Neural progenitor cell (in vitro differentiated cells): Measurements from ENCODE around the gene MICAL2.

Experiments
- EZH2phosphoT487 ChIP-seq: fragments of 200-600 bp; sonication (generic); IDR thresholded peaks from 2 replicates; pipeline ENCODE4 v1.6.1; 2017; ENCODE audit warnings: antibody characterized with exemption
- TF ChIP-seq, protein P1 (sequence below): fragments of 200-600 bp; sonication (generic); IDR thresholded peaks from 2 replicates; pipeline ENCODE4 v1.5.1; 2017; ENCODE audit warnings: antibody characterized with exemption, mild to moderate bottlenecking

DNA sequence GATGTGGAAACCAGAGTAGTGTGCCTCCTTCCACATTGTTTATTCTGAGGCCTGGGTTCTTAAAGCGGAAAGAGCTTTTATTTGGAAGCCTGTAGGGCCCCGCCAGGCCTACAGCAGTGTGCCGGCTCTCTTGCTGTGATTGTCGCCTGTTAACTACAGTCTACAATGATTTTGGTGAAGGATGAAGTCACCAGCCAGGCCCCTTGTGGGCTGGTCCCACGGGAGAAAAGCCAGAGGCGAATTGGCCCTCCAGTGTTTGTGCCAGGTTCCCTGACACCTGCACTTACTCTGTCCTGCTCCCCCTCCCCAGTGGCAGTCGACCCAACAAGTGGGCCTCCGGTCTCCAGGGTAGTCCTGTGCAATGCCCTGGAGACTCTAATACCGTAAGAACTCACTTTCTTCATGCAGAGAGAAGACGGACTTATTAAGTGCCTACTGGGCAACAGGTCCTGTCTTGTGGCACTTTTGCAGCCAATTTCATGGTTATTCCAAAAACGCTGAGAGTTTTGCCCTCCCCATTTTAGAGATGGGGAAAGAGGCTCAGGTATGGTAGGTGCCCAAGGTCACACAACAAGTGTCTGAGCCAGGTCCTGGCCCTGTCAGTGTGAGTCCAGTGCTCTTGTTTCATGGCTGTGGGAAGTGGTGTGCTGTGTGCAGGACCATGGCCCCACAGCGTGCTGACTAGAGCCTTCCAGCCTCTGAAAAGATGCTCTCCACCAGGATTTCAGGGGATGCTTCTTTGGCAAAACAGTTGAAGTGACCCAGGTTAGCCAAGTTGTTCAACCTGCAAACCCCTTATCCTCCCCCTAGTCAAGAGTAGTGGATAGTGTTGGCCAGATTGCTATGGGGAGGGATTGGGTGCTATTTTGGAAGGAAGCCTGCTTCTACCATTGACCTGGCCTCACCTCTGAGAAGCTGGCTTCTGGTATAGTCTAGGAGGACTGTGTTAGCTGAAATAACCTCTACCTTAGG lies 1.4 kb downstream of the MICAL2 start:
- no peak for TF ChIP-seq EZH2phosphoT487
- TF ChIP-seq, protein P1, sequence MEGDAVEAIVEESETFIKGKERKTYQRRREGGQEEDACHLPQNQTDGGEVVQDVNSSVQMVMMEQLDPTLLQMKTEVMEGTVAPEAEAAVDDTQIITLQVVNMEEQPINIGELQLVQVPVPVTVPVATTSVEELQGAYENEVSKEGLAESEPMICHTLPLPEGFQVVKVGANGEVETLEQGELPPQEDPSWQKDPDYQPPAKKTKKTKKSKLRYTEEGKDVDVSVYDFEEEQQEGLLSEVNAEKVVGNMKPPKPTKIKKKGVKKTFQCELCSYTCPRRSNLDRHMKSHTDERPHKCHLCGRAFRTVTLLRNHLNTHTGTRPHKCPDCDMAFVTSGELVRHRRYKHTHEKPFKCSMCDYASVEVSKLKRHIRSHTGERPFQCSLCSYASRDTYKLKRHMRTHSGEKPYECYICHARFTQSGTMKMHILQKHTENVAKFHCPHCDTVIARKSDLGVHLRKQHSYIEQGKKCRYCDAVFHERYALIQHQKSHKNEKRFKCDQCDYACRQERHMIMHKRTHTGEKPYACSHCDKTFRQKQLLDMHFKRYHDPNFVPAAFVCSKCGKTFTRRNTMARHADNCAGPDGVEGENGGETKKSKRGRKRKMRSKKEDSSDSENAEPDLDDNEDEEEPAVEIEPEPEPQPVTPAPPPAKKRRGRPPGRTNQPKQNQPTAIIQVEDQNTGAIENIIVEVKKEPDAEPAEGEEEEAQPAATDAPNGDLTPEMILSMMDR: no peak
